Gastroesophageal sphincter (tissue), 3 donors: ENCODE measurements around the gene EMILIN2.

Experiments used
- EP300 ChIP-seq: sonication (generic); formaldehyde crosslinking; IDR thresholded peaks from one replicate; pipeline ENCODE4 v1.6.1; 2017; ENCODE audit warnings: antibody characterized with exemption, mild to moderate bottlenecking
- POLR2A ChIP-seq, 2 donors: fragments of 450-650 bp; IDR thresholded peaks; one replicate each; pipeline ENCODE4 v1.6.1; 2017; ENCODE audit warnings: antibody characterized with exemption in 2 of 2, mild to moderate bottlenecking in 2 of 2, moderate library complexity in 1 of 2
- POLR2AphosphoS5 ChIP-seq: sonication (generic); formaldehyde crosslinking; IDR thresholded peaks from one replicate; pipeline ENCODE4 v1.6.1; 2017; ENCODE audit warnings: antibody characterized with exemption
- TF ChIP-seq, protein P1 (sequence below), 4 experiments: fragments of 200-600 bp in 2 of 4; fragments of 450-650 bp in 2 of 4; sonication (generic) in 1 of 4; IDR thresholded peaks; one replicate each; pipeline ENCODE4 v1.5.1; 2017 to 2019; ENCODE audit warnings: antibody characterized with exemption in 4 of 4, mild to moderate bottlenecking in 2 of 4, moderate library complexity in 2 of 4

DNA sequence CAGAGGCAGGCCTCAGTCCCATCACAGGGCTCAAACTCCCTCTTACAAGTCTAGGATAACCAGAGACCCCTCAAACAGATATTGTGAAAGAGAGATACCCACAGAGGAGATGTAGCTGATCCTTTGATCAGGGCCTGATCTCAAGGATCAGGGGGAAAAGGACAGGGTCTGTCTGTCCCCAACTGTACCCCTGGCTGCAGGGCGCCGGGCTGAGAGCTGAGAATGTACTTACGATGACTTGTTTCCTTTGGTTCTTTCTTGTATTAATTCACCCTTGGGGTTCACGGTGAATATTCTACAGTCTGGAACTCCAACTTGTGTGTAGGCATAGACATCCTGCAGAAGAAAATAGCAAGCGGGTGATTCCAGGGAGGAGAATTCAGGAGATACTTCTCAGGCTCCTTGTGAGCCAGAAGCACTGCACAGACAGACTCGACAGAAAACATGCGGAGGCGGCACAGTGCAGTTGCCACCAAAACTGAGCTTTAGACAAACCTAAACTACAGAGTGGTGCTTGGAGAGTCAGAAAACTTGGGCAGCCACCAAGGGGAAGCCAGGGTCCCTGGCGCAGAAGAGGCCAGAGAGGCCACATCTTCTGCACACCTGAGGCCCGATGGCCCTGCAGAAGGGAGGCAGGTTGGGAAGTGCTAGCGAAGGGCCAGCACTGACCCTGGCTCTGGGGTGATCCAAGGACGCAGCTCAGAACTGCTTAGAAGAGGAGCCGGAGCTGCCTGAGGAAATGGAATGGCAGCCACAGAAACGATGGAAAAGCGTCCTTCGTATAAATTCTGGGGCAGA lies 73.9 kb downstream of the EMILIN2 start:
- TF ChIP-seq POLR2A (IDR thresholded peaks at IDR 0.05) (no peak), EP300 (no peak), POLR2AphosphoS5 (no peak)
- TF ChIP-seq, protein P1, sequence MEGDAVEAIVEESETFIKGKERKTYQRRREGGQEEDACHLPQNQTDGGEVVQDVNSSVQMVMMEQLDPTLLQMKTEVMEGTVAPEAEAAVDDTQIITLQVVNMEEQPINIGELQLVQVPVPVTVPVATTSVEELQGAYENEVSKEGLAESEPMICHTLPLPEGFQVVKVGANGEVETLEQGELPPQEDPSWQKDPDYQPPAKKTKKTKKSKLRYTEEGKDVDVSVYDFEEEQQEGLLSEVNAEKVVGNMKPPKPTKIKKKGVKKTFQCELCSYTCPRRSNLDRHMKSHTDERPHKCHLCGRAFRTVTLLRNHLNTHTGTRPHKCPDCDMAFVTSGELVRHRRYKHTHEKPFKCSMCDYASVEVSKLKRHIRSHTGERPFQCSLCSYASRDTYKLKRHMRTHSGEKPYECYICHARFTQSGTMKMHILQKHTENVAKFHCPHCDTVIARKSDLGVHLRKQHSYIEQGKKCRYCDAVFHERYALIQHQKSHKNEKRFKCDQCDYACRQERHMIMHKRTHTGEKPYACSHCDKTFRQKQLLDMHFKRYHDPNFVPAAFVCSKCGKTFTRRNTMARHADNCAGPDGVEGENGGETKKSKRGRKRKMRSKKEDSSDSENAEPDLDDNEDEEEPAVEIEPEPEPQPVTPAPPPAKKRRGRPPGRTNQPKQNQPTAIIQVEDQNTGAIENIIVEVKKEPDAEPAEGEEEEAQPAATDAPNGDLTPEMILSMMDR (IDR thresholded peaks at IDR 0.05), result no peak
